HepG2 (cell line): ENCODE measurements around the gene IGF1. TPM values are rescaled to one million over a fixed set of nuclear protein-coding genes. Genes with fewer than 3 reads are reported as not detected.

Experiments used
- ATAC-seq: fragments of 200-7000 bp; cut with Tn5 transposase; 3 replicates; pipeline ENCODE4 v1.9.1; 2020; ENCODE audit warnings: mild to moderate bottlenecking, moderate library complexity
- BruUV-seq: library from RNA; stranded (reverse); fragments of 400-500 nt; replicated peaks from 2 replicates; lab custom pipeline; 2021; lab: Mats Ljungman, UMichigan
- CTCF ChIA-PET: fragments of 300-600 bp; formaldehyde crosslinking; extraction: SDS; loops from one replicate; lab custom pipeline; 2021; ENCODE audit warnings: low total read pairs, inconsistent platforms, low intra/inter-chr PET ratio; lab: Yijun Ruan, JAX
- POLR2A ChIA-PET: fragments of 350-600 bp; sonication (Branson Sonifier 250); formaldehyde crosslinking; loops from one replicate; lab custom pipeline; 2020; ENCODE audit warnings: antibody characterized with exemption, inconsistent platforms; lab: Yijun Ruan, JAX
- DNase-seq: peaks from one replicate; pipeline ENCODE4 v3.0.0-alpha.2; 2015; ENCODE audit warnings: low spot score
- FAIRE-seq: peaks from 3 replicates; lab custom pipeline; 2011; peaks lifted over from hg19 to GRCh38; lab: Jason Lieb, UNC
- H2AFZ ChIP-seq: one replicate; pipeline ENCODE4 v1.6.1; 2011; ENCODE audit warnings: low read length, inconsistent platforms
- H3K27ac ChIP-seq: fragments of 300-600 bp; 3 replicates; pipeline ENCODE4 v1.8.0; 2011; ENCODE audit warnings: mixed run types, mild to moderate bottlenecking, mixed read lengths, low read length, inconsistent platforms; ENCODE audit not compliant: insufficient read depth; ENCODE audit errors: extremely low read length
- H3K27me3 ChIP-seq, 2 experiments: fragments of 200-600 bp in 1 of 2; 2 replicates in 1 of 2; 3 replicates in 1 of 2; pipeline versions ENCODE4 v1.6.0 to v1.8.0; 2011; ENCODE audit warnings: low read length in 2 of 2, mild to moderate bottlenecking in 2 of 2, moderate library complexity in 2 of 2, inconsistent platforms in 1 of 2; ENCODE audit not compliant: insufficient read depth in 2 of 2, control insufficient read depth in 1 of 2
- H3K36me3 ChIP-seq, 2 experiments: fragments of 200-600 bp in 1 of 2; replicated peaks in 1 of 2; 2 replicates in 1 of 2; 3 replicates in 1 of 2; pipeline versions ENCODE4 v1.5.1 to v1.8.0; 2011; ENCODE audit warnings: low read length in 2 of 2, inconsistent platforms in 1 of 2; ENCODE audit not compliant: insufficient read depth in 2 of 2, control insufficient read depth in 1 of 2
- H3K4me1 ChIP-seq: 2 replicates; pipeline ENCODE4 v1.5.1; 2012; ENCODE audit warnings: low read length, inconsistent platforms; ENCODE audit not compliant: insufficient read depth
- H3K4me2 ChIP-seq: 2 replicates; pipeline ENCODE4 v1.6.0; 2011; ENCODE audit warnings: low read depth, low read length, inconsistent platforms
- H3K4me3 ChIP-seq, 3 experiments: fragments of 200-600 bp in 1 of 3; sonication (generic), shearing (Covaris generic) in 1 of 3; replicated peaks in 1 of 3; 2 replicates each; pipeline ENCODE4 v1.5.1; 2011 to 2016; ENCODE audit warnings: low read length in 3 of 3, inconsistent platforms in 2 of 3, low read depth in 2 of 3, mild to moderate bottlenecking in 2 of 3, control low read depth in 1 of 3, mixed read lengths in 1 of 3; ENCODE audit not compliant: insufficient read depth in 1 of 3
- H3K79me2 ChIP-seq: one replicate; pipeline ENCODE4 v1.6.1; 2011; ENCODE audit warnings: low read length, inconsistent platforms; ENCODE audit not compliant: insufficient read depth
- H3K9ac ChIP-seq: 2 replicates; pipeline ENCODE4 v1.6.0; 2011; ENCODE audit warnings: mild to moderate bottlenecking, low read depth, low read length, inconsistent platforms; ENCODE audit not compliant: insufficient read depth
- H3K9me3 ChIP-seq: 2 replicates; pipeline ENCODE4 v1.5.1; 2012; ENCODE audit warnings: mild to moderate bottlenecking, low read length
- H4K20me1 ChIP-seq: 2 replicates; pipeline ENCODE4 v1.6.0; 2011; ENCODE audit warnings: inconsistent platforms, mild to moderate bottlenecking, low read length, moderate library complexity; ENCODE audit not compliant: insufficient read depth
- EED ChIP-seq: sonication (generic); formaldehyde crosslinking; IDR thresholded peaks from 2 replicates; pipeline ENCODE4 v1.5.0; 2020; ENCODE audit warnings: mild to moderate bottlenecking, missing genetic modification reagents
- HNRNPUL1 ChIP-seq: fragments of 200-400 bp; formaldehyde crosslinking; IDR thresholded peaks from 2 replicates; pipeline ENCODE4 v1.6.1; 2017; ENCODE audit warnings: low read depth, mild to moderate bottlenecking, low read length, moderate library complexity
- MTF1 ChIP-seq: sonication (generic); formaldehyde crosslinking; IDR thresholded peaks from 2 replicates; pipeline ENCODE4 v1.5.0; 2020; ENCODE audit warnings: missing genetic modification reagents
- ZNF343 ChIP-seq: sonication (generic); formaldehyde crosslinking; IDR thresholded peaks from 2 replicates; pipeline ENCODE4 v1.4.0; 2020; ENCODE audit warnings: mild to moderate bottlenecking, missing genetic modification reagents
- ZNF432 ChIP-seq: sonication (generic); formaldehyde crosslinking; IDR thresholded peaks from 2 replicates; pipeline ENCODE4 v1.5.0; 2020; ENCODE audit warnings: missing genetic modification reagents, mild to moderate bottlenecking, borderline replicate concordance
- ZSCAN25 ChIP-seq: sonication (generic); formaldehyde crosslinking; IDR thresholded peaks from 2 replicates; pipeline ENCODE4 v1.8.0; 2022; ENCODE audit warnings: mild to moderate bottlenecking, missing genetic modification reagents
- WGBS: methylation state at CpG from one replicate; pipeline ENCODE4 v1.1.6; 2017; ENCODE audit warnings: low lambda C conversion rate; 5-methylcytosine and 5-hydroxymethylcytosine counted together
- in situ Hi-C: cut with HindIII; loops from 2 replicates; pipeline ENCODE4 v1.10.0; 2017; ENCODE audit warnings: low pct_unique_long_range_greater_than_20kb; ENCODE audit not compliant: extremely low pct_ligation_motif_present
- intact Hi-C: fragments of 100-400 bp; cut with micrococcal nuclease; formaldehyde crosslinking; loops from one replicate; pipeline ENCODE4 v1.10.0; 2022; ENCODE audit not compliant: unreplicated experiment
- polyA plus RNA-seq, 8 experiments: library from polyadenylated mRNA; depleted of rRNA in 3 of 8; stranded (reverse) in 7 of 8; unstranded in 1 of 8; fragments of >200 nt; fragmentation: Illumina TruSeq in 4 of 8; extraction: Trizol in 4 of 8; gene quantifications; 2 replicates each; pipeline versions ENCODE4 v1.2.1 to v1.2.3, GENCODE V29; 2011 to 2016; ENCODE audit warnings: low read depth in 4 of 8, missing spikeins in 1 of 8, mixed read lengths in 1 of 8; ENCODE audit not compliant: insufficient read depth in 1 of 8
- total RNA-seq, 5 experiments: library from RNA; depleted of rRNA; stranded (reverse); fragments of >200 nt; fragmentation: Illumina TruSeq; extraction: Trizol; gene quantifications; 2 replicates each; pipeline ENCODE4 v1.2.3, GENCODE V29; 2016; ENCODE audit warnings: low read depth in 1 of 5
- TF ChIP-seq, protein P1 (sequence below): sonication (generic); formaldehyde crosslinking; IDR thresholded peaks from 2 replicates; pipeline ENCODE4 v1.4.0; 2020; ENCODE audit warnings: mild to moderate bottlenecking, missing genetic modification reagents
- TF ChIP-seq, protein P2 (sequence below): sonication (generic); formaldehyde crosslinking; conservative IDR thresholded peaks from 2 replicates; pipeline ENCODE4 v1.8.1; 2023; ENCODE audit warnings: missing genetic modification reagents
- TF ChIP-seq, protein P3 (sequence below): sonication (generic); formaldehyde crosslinking; conservative IDR thresholded peaks from 2 replicates; pipeline ENCODE4 v1.4.0; 2020; ENCODE audit warnings: missing genetic modification reagents
- TF ChIP-seq, protein P4 (sequence below): IDR thresholded peaks from 2 replicates; pipeline ENCODE4 v1.6.1; 2016; ENCODE audit warnings: mild to moderate bottlenecking

The IGF1 gene
- total and polyA plus RNA-seq, 2 of the 13 experiments (the other 11 are each of a cell fraction or from before 2014, with no cell fraction given), result not detected

DNA sequence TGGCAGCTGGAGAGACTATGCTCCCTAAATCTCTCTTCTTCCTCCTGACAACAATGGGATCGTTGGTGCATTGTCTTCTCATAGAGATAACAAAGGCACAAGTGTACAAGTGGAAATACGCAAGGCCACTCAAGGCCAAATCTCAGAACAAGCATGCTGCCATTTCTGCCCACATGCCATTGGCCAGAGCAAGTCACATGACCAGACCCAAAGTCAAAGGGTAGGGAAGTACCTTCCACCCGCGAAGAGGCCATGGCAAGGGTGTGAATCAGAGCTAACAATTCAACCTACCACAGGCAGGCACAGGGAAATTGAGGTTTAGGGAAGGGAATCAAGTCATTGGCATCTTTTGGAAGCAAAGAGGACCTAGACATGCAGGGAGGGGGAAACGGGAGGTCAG is 38.5 kb upstream of the IGF1 start (continued):
- TF ChIP-seq, protein P1, sequence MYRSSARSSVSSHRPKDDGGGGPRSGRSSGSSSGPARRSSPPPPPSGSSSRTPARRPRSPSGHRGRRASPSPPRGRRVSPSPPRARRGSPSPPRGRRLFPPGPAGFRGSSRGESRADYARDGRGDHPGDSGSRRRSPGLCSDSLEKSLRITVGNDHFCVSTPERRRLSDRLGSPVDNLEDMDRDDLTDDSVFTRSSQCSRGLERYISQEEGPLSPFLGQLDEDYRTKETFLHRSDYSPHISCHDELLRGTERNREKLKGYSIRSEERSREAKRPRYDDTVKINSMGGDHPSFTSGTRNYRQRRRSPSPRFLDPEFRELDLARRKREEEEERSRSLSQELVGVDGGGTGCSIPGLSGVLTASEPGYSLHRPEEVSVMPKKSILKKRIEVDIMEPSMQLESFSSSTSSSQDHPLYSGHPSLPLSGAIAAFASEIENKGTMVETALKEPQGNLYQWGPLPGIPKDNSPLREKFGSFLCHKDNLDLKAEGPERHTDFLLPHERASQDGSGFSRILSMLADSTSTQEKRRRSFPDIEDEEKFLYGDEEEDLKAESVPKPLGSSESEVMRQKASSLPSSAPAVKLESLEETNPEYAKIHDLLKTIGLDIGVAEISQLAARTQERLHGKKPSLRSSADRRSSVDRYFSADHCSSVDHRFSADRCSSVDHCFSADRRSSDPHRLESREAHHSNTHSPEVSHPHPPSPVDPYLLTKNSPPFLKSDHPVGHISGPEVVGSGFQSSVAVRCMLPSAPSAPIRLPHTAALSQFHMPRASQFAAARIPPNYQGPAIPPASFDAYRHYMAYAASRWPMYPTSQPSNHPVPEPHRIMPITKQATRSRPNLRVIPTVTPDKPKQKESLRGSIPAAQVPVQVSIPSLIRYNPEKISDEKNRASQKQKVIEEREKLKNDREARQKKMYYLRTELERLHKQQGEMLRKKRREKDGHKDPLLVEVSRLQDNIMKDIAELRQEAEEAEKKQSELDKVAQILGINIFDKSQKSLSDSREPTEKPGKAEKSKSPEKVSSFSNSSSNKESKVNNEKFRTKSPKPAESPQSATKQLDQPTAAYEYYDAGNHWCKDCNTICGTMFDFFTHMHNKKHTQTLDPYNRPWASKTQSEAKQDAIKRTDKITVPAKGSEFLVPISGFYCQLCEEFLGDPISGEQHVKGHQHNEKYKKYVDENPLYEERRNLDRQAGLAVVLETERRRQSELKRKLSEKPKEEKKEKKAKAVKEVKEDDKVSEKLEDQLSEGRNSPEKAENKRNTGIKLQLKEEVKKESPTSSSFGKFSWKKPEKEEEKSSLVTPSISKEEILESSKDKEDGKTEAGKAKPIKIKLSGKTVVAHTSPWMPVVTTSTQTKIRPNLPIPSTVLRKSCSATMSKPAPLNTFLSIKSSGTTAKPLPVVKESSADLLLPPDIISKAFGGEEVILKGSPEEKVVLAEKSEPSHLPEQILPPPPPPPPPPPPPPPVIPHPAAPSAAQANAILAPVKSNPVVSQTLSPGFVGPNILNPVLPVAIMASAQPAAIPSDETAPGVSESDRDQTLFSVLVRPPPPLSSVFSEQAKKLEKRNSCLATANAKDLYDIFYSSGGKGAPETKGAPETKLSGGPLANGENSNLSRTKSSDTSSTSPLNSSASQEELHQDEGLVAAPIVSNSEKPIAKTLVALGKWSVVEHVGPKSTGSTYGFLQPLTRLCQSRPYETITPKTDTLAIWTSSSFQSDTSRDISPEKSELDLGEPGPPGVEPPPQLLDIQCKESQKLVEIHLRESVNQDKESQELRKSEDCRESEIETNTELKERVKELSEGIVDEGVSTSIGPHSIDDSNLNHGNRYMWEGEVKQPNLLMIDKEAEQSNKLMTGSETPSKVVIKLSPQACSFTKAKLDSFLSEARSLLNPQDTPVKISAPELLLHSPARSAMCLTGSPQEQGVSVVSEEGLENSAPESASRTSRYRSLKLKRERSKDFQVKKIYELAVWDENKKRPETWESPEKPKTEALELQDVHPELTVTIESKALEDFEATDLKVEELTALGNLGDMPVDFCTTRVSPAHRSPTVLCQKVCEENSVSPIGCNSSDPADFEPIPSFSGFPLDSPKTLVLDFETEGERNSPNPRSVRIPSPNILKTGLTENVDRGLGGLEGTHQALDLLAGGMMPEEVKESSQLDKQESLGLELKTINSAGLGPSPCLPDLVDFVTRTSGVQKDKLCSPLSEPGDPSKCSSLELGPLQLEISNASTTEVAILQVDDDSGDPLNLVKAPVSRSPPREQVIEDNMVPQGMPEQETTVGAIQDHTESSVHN (CRISPR knock-in tag), result no peak

DNA sequence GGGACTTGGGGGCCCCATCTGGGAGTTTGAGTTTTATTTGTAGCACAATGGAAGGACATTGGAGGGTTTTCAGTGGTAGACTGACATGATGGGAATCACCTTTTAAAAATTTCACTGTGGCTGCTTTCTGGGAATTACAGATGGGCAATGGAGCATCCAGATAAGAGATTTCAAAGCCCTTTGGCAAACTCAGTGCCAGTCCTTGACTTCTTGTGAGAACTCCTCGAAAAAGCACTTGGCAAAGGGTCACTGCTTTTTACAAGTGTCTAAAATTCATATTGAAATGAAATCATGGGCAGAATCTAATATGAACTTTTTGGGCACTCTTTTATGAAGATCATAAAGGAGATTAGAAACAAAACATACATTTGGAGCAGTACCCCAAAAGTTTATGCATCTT is 34.3 kb upstream of the IGF1 start:
- no TSS peak for BruUV-seq
- intact Hi-C loops, result no loop called here
- CTCF ChIA-PET, result no interaction called here
- 0% methylated on average over 1 of the region's 1 CpG for WGBS
- ATAC-seq (no peak), FAIRE-seq (no peak), DNase-seq (no peak)
- POLR2A ChIA-PET, result no interaction called here
- no peak overlapping the region for H3K9ac ChIP-seq
- H3K4me3 ChIP-seq, result no peak overlapping the region
- H3K9me3 ChIP-seq, result no peaks in the 10 kb centered on the region
- no peak overlapping the region for H2AFZ ChIP-seq
- no peaks in the 10 kb centered on the region for H3K27me3 ChIP-seq
- peaks cover 7% of the 10 kb centered on the region; the same call in 1 of the 2 replicates for H3K4me1 ChIP-seq
- H3K27ac ChIP-seq, result no peak overlapping the region
- in situ Hi-C loops, result no loop called here
- H3K4me2 ChIP-seq, result no peak overlapping the region
- no peaks in the 10 kb centered on the region for H4K20me1 ChIP-seq
- H3K36me3 ChIP-seq, result no peaks in the 10 kb centered on the region
- no peaks in the 10 kb centered on the region for H3K79me2 ChIP-seq
- TF ChIP-seq HNRNPUL1, result no peak
- TF ChIP-seq, protein P2, sequence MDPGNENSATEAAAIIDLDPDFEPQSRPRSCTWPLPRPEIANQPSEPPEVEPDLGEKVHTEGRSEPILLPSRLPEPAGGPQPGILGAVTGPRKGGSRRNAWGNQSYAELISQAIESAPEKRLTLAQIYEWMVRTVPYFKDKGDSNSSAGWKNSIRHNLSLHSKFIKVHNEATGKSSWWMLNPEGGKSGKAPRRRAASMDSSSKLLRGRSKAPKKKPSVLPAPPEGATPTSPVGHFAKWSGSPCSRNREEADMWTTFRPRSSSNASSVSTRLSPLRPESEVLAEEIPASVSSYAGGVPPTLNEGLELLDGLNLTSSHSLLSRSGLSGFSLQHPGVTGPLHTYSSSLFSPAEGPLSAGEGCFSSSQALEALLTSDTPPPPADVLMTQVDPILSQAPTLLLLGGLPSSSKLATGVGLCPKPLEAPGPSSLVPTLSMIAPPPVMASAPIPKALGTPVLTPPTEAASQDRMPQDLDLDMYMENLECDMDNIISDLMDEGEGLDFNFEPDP (CRISPR knock-in tag), result no peak
- TF ChIP-seq EED, result no peak
- TF ChIP-seq, protein P3, sequence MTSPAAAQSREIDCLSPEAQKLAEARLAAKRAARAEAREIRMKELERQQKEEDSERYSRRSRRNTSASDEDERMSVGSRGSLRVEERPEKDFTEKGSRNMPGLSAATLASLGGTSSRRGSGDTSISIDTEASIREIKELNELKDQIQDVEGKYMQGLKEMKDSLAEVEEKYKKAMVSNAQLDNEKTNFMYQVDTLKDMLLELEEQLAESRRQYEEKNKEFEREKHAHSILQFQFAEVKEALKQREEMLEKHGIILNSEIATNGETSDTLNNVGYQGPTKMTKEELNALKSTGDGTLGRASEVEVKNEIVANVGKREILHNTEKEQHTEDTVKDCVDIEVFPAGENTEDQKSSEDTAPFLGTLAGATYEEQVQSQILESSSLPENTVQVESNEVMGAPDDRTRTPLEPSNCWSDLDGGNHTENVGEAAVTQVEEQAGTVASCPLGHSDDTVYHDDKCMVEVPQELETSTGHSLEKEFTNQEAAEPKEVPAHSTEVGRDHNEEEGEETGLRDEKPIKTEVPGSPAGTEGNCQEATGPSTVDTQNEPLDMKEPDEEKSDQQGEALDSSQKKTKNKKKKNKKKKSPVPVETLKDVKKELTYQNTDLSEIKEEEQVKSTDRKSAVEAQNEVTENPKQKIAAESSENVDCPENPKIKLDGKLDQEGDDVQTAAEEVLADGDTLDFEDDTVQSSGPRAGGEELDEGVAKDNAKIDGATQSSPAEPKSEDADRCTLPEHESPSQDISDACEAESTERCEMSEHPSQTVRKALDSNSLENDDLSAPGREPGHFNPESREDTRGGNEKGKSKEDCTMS, result no peak
- TF ChIP-seq ZNF432 (CRISPR knock-in tag), result no peak
- TF ChIP-seq, protein P4, sequence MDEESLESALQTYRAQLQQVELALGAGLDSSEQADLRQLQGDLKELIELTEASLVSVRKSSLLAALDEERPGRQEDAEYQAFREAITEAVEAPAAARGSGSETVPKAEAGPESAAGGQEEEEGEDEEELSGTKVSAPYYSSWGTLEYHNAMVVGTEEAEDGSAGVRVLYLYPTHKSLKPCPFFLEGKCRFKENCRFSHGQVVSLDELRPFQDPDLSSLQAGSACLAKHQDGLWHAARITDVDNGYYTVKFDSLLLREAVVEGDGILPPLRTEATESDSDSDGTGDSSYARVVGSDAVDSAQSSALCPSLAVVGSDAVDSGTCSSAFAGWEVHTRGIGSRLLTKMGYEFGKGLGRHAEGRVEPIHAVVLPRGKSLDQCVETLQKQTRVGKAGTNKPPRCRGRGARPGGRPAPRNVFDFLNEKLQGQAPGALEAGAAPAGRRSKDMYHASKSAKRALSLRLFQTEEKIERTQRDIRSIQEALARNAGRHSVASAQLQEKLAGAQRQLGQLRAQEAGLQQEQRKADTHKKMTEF (CRISPR knock-in tag), result no peak
- no peak for TF ChIP-seq MTF1 (CRISPR knock-in tag)
- no peak for TF ChIP-seq ZNF343 (CRISPR knock-in tag)
- TF ChIP-seq ZSCAN25 (CRISPR knock-in tag), result no peak
